GM12892 (cell line): ENCODE measurements around the gene IPO11.

Experiments used
- POLR2A ChIP-seq: IDR thresholded peaks from 2 replicates; pipeline ENCODE4 v1.6.1; 2011; ENCODE audit warnings: low read depth, low read length, control low read depth
- POLR2AphosphoS5 ChIP-seq: IDR thresholded peaks from 2 replicates; pipeline ENCODE4 v1.6.1; 2011; ENCODE audit warnings: low read depth, low read length, control low read depth

- TF ChIP-seq POLR2AphosphoS5 (no peak), POLR2A (no peak)
Measured at GRCh38 chr5:62375627-62376026, 36.9 kb upstream of the IPO11 start.
